A549 (cell line): ENCODE measurements around the gene SSH2. TPM values are rescaled to one million over a fixed set of nuclear protein-coding genes. Genes with fewer than 3 reads are reported as not detected.

Source experiments
- ATAC-seq, 2 experiments: fragments of 200-7000 bp in 1 of 2; fragments of >200 bp in 1 of 2; cut with Nextera tagmentation in 1 of 2; cut with Tn5 transposase in 1 of 2; 3 replicates each; pipeline versions ENCODE4 v1.8.0 to v1.9.1; 2018 to 2020; ENCODE audit warnings: mild to moderate bottlenecking in 1 of 2, moderate library complexity in 1 of 2
- CTCF ChIA-PET: fragments of 300-600 bp; sonication (Branson Sonifier 250); formaldehyde crosslinking; extraction: SDS; loops from one replicate; lab custom pipeline; 2021; ENCODE audit warnings: antibody characterized with exemption, inconsistent platforms; lab: Yijun Ruan, JAX
- POLR2A ChIA-PET: fragments of 350-600 bp; formaldehyde crosslinking; extraction: SDS; loops from one replicate; lab custom pipeline; 2021; ENCODE audit warnings: antibody characterized with exemption, inconsistent platforms; lab: Yijun Ruan, JAX
- DNase-seq, 2 experiments: peaks; one replicate each; pipeline versions ENCODE4 v3.0.0 to v3.0.0-alpha.2; 2011 to 2016; ENCODE audit warnings: low read depth in 1 of 2, low spot score in 1 of 2
- FAIRE-seq: peaks from 2 replicates; lab custom pipeline; 2011; peaks lifted over from hg19 to GRCh38; lab: Jason Lieb, UNC
- H3K27ac ChIP-seq, 2 experiments: fragments of >200 bp; sonication (Bioruptor Twin); formaldehyde crosslinking; 3 replicates each; pipeline ENCODE4 v1.5.1; 2016 to 2017
- H3K4me1 ChIP-seq: fragments of >200 bp; sonication (Bioruptor Twin); formaldehyde crosslinking; 3 replicates; pipeline ENCODE4 v1.6.1; 2016
- H3K4me2 ChIP-seq: fragments of >200 bp; sonication (Bioruptor Twin); formaldehyde crosslinking; 3 replicates; pipeline ENCODE4 v1.6.1; 2016
- H3K4me3 ChIP-seq: fragments of >200 bp; sonication (Bioruptor Twin); formaldehyde crosslinking; 3 replicates; pipeline ENCODE4 v1.5.1; 2016
- H3K9me3 ChIP-seq: fragments of >200 bp; sonication (Bioruptor Twin); formaldehyde crosslinking; 3 replicates; pipeline ENCODE4 v1.6.1; 2016
- GATA3 ChIP-seq: IDR thresholded peaks from 2 replicates; pipeline ENCODE4 v1.6.1; 2012; ENCODE audit warnings: borderline replicate concordance
- JUNB ChIP-seq: fragments of >200 bp; sonication (Bioruptor Twin); formaldehyde crosslinking; IDR thresholded peaks from 2 replicates; pipeline ENCODE4 v1.6.1; 2016
- KDM1A ChIP-seq: fragments of 200-600 bp; sonication (generic); IDR thresholded peaks from 2 replicates; pipeline ENCODE4 v1.6.1; 2016; ENCODE audit warnings: low read depth, mild to moderate bottlenecking
- RARB ChIP-seq: fragments of 250-450 bp; sonication (Bioruptor Pico); IDR thresholded peaks from 2 replicates; pipeline ENCODE4 v1.8.0; 2021; ENCODE audit warnings: mild to moderate bottlenecking, moderate library complexity
- RCOR1 ChIP-seq: fragments of 150-350 bp; IDR thresholded peaks from 2 replicates; pipeline ENCODE4 v1.6.1; 2014; ENCODE audit warnings: antibody characterized with exemption, low read length, low read depth
- SMC3 ChIP-seq: fragments of >200 bp; sonication (Bioruptor Twin); formaldehyde crosslinking; IDR thresholded peaks from 3 replicates; pipeline ENCODE4 v1.6.1; 2018; ENCODE audit warnings: inconsistent platforms
- TFCP2L1 ChIP-seq: fragments of 250-450 bp; sonication (Bioruptor Pico); IDR thresholded peaks from 2 replicates; pipeline ENCODE4 v1.5.0; 2021; ENCODE audit warnings: mild to moderate bottlenecking
- ZSCAN20 ChIP-seq: fragments of 250-450 bp; sonication (Bioruptor Pico); IDR thresholded peaks from 2 replicates; pipeline ENCODE4 v1.8.0; 2022; ENCODE audit warnings: mild to moderate bottlenecking, moderate library complexity
- WGBS: methylation state at CpG from one replicate; pipeline ENCODE4 v1.1.6; 2017; ENCODE audit errors: missing lambda C conversion rate; 5-methylcytosine and 5-hydroxymethylcytosine counted together
- polyA plus RNA-seq, 4 experiments: library from polyadenylated mRNA; depleted of rRNA in 3 of 4; stranded (reverse); fragments of >200 nt; fragmentation: RNase III in 1 of 4; extraction: RNeasy Plus Mini Kit Qiagen cat#74134 plus additional on column Dnase treatment in 1 of 4; gene quantifications; 2 replicates in 3 of 4; 3 replicates in 1 of 4; pipeline ENCODE4 v1.2.3, GENCODE V29; 2011 to 2017
- TF ChIP-seq, protein P1 (sequence below): IDR thresholded peaks from 2 replicates; pipeline ENCODE4 v1.6.1; 2012; ENCODE audit warnings: low read depth, borderline replicate concordance
- TF ChIP-seq, protein P2 (sequence below): fragments of >200 bp; sonication (Bioruptor Twin); formaldehyde crosslinking; IDR thresholded peaks from 3 replicates; pipeline ENCODE4 v1.5.1; 2016
- TF ChIP-seq, protein P3 (sequence below): fragments of 200-600 bp; sonication (generic); IDR thresholded peaks from 2 replicates; pipeline ENCODE4 v1.6.1; 2016; ENCODE audit warnings: antibody characterized with exemption, mild to moderate bottlenecking, moderate library complexity
- TF ChIP-seq, protein P4 (sequence below): fragments of 250-450 bp; sonication (Bioruptor Pico); IDR thresholded peaks from 2 replicates; pipeline ENCODE4 v1.5.0; 2021; ENCODE audit warnings: mild to moderate bottlenecking, moderate library complexity, borderline replicate concordance
- TF ChIP-seq, protein P5 (sequence below): fragments of 450-650 bp; IDR thresholded peaks from 2 replicates; pipeline ENCODE4 v1.6.1; 2014; ENCODE audit warnings: antibody characterized with exemption

SSH2 gene
- polyA plus RNA-seq, 2 of the 4 experiments (the other 2 are of a cell fraction) = 20.7 to 24.5 TPM

DNA sequence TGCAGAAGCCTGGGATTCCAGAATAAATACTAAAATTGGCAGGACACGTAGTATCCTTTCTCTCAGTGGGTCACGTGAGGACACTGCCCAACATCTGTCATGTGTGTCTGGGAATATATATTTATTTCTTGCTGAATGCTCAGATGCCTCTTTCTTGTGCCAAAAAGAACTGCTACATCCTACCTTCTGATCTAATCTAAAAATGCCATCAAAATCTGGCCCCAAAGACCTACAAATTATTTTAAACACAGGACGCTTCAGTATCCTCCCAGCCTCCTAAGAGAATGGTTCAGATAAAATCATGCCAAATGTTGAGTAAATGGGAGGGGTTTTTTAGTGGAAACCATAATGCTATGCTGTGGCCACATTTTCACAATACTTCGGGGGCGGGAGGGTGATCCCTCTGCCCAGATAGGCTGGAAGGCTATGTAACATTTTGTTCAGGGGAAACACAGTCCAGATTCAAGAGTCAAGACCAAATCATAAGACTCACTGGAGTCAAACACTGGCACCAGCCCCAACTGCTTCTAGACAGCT is 284.4 kb downstream of the SSH2 start:
- Histone ChIP-seq H3K27ac (no peak overlapping the region), H3K4me1 (peaks cover 25% of the 10 kb centered on the region), H3K9me3 (no peaks in the 10 kb centered on the region), H3K4me3 (no peak overlapping the region), H3K4me2 (no peak overlapping the region)
- ChIA-PET POLR2A (no interaction called here), CTCF (interaction anchor here (0.8 to 10.1 kb wide), 3 partner anchors 11 to 133 kb away, joined by 3 to 222 read pairs (median 91); no protein-coding TSS in a partner anchor)
- DNase-seq (no peak), FAIRE-seq (no peak), ATAC-seq (no peak)
- 94% methylated on average over 5 of the region's 5 CpGs for WGBS
- TF ChIP-seq, protein P1, sequence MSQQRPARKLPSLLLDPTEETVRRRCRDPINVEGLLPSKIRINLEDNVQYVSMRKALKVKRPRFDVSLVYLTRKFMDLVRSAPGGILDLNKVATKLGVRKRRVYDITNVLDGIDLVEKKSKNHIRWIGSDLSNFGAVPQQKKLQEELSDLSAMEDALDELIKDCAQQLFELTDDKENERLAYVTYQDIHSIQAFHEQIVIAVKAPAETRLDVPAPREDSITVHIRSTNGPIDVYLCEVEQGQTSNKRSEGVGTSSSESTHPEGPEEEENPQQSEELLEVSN = no peak
- TF ChIP-seq SMC3 = no peak
- no peak for TF ChIP-seq JUNB
- no peak for TF ChIP-seq RARB (CRISPR knock-in tag)
- TF ChIP-seq GATA3 = no peak

DNA sequence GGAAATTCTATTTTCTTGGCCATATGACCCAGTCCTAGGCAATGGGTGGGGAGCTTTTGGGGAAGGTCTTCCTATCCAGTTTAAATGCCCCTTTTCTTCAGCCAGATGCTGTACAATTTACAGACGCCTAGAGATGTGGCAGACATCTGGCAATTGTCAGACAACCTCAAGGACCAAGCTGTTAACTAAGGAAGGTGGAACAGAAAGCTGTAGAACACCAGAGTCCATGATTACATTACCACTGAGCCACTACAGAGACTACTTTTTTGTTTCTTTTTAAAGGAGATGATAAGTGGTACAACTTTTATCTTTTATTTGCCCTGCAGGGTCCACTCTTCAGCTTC is 286.2 kb downstream of the SSH2 start:
- no peak overlapping the region for H3K4me3 ChIP-seq
- ChIA-PET POLR2A (no interaction called here), CTCF (interaction anchor here (0.9 to 10.1 kb wide), 10 partner anchors 8 to 450 kb away, joined by 3 to 222 read pairs (median 11); partner anchors contain the start of gene SSH2)
- H3K4me1 ChIP-seq = peaks cover 43% of the 10 kb centered on the region
- DNase-seq = no peak
- no peak overlapping the region for H3K4me2 ChIP-seq
- no peak for ATAC-seq
- no peaks in the 10 kb centered on the region for H3K9me3 ChIP-seq
- H3K27ac ChIP-seq = no peak overlapping the region
- no peak for FAIRE-seq
- TF ChIP-seq, protein P2, sequence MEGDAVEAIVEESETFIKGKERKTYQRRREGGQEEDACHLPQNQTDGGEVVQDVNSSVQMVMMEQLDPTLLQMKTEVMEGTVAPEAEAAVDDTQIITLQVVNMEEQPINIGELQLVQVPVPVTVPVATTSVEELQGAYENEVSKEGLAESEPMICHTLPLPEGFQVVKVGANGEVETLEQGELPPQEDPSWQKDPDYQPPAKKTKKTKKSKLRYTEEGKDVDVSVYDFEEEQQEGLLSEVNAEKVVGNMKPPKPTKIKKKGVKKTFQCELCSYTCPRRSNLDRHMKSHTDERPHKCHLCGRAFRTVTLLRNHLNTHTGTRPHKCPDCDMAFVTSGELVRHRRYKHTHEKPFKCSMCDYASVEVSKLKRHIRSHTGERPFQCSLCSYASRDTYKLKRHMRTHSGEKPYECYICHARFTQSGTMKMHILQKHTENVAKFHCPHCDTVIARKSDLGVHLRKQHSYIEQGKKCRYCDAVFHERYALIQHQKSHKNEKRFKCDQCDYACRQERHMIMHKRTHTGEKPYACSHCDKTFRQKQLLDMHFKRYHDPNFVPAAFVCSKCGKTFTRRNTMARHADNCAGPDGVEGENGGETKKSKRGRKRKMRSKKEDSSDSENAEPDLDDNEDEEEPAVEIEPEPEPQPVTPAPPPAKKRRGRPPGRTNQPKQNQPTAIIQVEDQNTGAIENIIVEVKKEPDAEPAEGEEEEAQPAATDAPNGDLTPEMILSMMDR = no peak
- no peak for TF ChIP-seq KDM1A
- no peak for TF ChIP-seq TFCP2L1
- TF ChIP-seq, protein P3, sequence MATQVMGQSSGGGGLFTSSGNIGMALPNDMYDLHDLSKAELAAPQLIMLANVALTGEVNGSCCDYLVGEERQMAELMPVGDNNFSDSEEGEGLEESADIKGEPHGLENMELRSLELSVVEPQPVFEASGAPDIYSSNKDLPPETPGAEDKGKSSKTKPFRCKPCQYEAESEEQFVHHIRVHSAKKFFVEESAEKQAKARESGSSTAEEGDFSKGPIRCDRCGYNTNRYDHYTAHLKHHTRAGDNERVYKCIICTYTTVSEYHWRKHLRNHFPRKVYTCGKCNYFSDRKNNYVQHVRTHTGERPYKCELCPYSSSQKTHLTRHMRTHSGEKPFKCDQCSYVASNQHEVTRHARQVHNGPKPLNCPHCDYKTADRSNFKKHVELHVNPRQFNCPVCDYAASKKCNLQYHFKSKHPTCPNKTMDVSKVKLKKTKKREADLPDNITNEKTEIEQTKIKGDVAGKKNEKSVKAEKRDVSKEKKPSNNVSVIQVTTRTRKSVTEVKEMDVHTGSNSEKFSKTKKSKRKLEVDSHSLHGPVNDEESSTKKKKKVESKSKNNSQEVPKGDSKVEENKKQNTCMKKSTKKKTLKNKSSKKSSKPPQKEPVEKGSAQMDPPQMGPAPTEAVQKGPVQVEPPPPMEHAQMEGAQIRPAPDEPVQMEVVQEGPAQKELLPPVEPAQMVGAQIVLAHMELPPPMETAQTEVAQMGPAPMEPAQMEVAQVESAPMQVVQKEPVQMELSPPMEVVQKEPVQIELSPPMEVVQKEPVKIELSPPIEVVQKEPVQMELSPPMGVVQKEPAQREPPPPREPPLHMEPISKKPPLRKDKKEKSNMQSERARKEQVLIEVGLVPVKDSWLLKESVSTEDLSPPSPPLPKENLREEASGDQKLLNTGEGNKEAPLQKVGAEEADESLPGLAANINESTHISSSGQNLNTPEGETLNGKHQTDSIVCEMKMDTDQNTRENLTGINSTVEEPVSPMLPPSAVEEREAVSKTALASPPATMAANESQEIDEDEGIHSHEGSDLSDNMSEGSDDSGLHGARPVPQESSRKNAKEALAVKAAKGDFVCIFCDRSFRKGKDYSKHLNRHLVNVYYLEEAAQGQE = no peak
- TF ChIP-seq RCOR1 = no peak
- TF ChIP-seq, protein P4, sequence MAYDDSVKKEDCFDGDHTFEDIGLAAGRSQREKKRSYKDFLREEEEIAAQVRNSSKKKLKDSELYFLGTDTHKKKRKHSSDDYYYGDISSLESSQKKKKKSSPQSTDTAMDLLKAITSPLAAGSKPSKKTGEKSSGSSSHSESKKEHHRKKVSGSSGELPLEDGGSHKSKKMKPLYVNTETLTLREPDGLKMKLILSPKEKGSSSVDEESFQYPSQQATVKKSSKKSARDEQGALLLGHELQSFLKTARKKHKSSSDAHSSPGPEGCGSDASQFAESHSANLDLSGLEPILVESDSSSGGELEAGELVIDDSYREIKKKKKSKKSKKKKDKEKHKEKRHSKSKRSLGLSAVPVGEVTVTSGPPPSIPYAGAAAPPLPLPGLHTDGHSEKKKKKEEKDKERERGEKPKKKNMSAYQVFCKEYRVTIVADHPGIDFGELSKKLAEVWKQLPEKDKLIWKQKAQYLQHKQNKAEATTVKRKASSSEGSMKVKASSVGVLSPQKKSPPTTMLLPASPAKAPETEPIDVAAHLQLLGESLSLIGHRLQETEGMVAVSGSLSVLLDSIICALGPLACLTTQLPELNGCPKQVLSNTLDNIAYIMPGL (CRISPR knock-in tag) = no peak
- TF ChIP-seq, protein P5, sequence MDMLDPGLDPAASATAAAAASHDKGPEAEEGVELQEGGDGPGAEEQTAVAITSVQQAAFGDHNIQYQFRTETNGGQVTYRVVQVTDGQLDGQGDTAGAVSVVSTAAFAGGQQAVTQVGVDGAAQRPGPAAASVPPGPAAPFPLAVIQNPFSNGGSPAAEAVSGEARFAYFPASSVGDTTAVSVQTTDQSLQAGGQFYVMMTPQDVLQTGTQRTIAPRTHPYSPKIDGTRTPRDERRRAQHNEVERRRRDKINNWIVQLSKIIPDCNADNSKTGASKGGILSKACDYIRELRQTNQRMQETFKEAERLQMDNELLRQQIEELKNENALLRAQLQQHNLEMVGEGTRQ = no peak
- no peak for TF ChIP-seq ZSCAN20 (CRISPR knock-in tag)
- TF ChIP-seq, all 56 proteins: peak for 0
- WGBS = 64% methylated on average over 1 of the region's 1 CpG
